HG02943 (cell line): ENCODE results near the gene CDKN2B.

Experiments
- ATAC-seq: cut with Tn5 transposase; IDR thresholded peaks from one replicate; pipeline ENCODE4 v1.9.1; 2021; ENCODE audit warnings: mild to moderate bottlenecking, low read depth, moderate library complexity; ENCODE audit not compliant: unreplicated experiment

Gene CDKN2B

GRCh38 chr9:21995666-21996398 is 13.3 kb downstream of the CDKN2B start:
- no peak for ATAC-seq

- ATAC-seq: peak; percentile 81
These were observed 14.0 kb downstream of the CDKN2B start for GRCh38 chr9:21995006-21995665.

GRCh38 chr9:21994556-21995005 is 14.5 kb downstream of the CDKN2B start, which contains the start of gene CDKN2B-AS1:
TSS of gene CDKN2B-AS1 (plus strand) at chr9:21994791.
- peak; percentile 48 for ATAC-seq

GRCh38 chr9:21993893-21994555 is 15.1 kb downstream of the CDKN2B start, which contains the start of gene CDKN2A:
TSS of gene CDKN2A (minus strand) at chr9:21994392.
- ATAC-seq: peak; percentile 38

- no peak for ATAC-seq
These were observed 16.1 kb downstream of the CDKN2B start for GRCh38 chr9:21993007-21993406.

- no peak for ATAC-seq
These were observed 17.8 kb downstream of the CDKN2B start for GRCh38 chr9:21991072-21991959.

- ATAC-seq: no peak
These were observed 19.5 kb downstream of the CDKN2B start for GRCh38 chr9:21989440-21990189.

GRCh38 chr9:21988056-21988990 is 20.8 kb downstream of the CDKN2B start:
- ATAC-seq: no peak

GRCh38 chr9:21985964-21986667 is 23.0 kb downstream of the CDKN2B start:
- no peak for ATAC-seq

GRCh38 chr9:21984101-21984500 is 25.0 kb downstream of the CDKN2B start:
- ATAC-seq: no peak

- ATAC-seq: no peak
These were observed 25.6 kb downstream of the CDKN2B start for GRCh38 chr9:21983561-21983935.

- ATAC-seq: no peak
These were observed 26.1 kb downstream of the CDKN2B start for GRCh38 chr9:21982861-21983560.

GRCh38 chr9:21982391-21982790 is 26.7 kb downstream of the CDKN2B start:
- no peak for ATAC-seq

GRCh38 chr9:21976334-21976875 is 32.7 kb downstream of the CDKN2B start:
- no peak for ATAC-seq

- ATAC-seq: no peak
These were observed 34.2 kb downstream of the CDKN2B start for GRCh38 chr9:21974722-21975409.

GRCh38 chr9:21974343-21974721 is 34.8 kb downstream of the CDKN2B start:
- ATAC-seq: no peak

GRCh38 chr9:21972361-21972760 is 36.7 kb downstream of the CDKN2B start:
- ATAC-seq: no peak
